A549 (cell line): ENCODE measurements around the gene SNRPA.

Source experiments
- CBX8 ChIP-seq: fragments of 200-600 bp; sonication (generic); IDR thresholded peaks from 2 replicates; pipeline ENCODE4 v1.6.1; 2016
- CHD4 ChIP-seq: fragments of 200-600 bp; sonication (generic); IDR thresholded peaks from 2 replicates; pipeline ENCODE4 v1.6.1; 2016; ENCODE audit warnings: antibody characterized with exemption, mild to moderate bottlenecking, borderline replicate concordance
- EP300 ChIP-seq, 2 experiments: fragments of >200 bp; sonication (Bioruptor Twin); formaldehyde crosslinking; IDR thresholded peaks; 2 replicates in 1 of 2; 3 replicates in 1 of 2; pipeline ENCODE4 v1.6.1; 2016 to 2017
- KDM1A ChIP-seq: fragments of 200-600 bp; sonication (generic); IDR thresholded peaks from 2 replicates; pipeline ENCODE4 v1.6.1; 2016; ENCODE audit warnings: low read depth, mild to moderate bottlenecking
- PHF8 ChIP-seq: fragments of 200-600 bp; sonication (generic); IDR thresholded peaks from 2 replicates; pipeline ENCODE4 v1.6.1; 2016; ENCODE audit warnings: low read depth, mild to moderate bottlenecking, antibody characterized with exemption, moderate library complexity, borderline replicate concordance
- POLR2A ChIP-seq: IDR thresholded peaks from 2 replicates; pipeline ENCODE4 v1.6.1; 2012; ENCODE audit warnings: mild to moderate bottlenecking, low read length
- RCOR1 ChIP-seq: fragments of 150-350 bp; IDR thresholded peaks from 2 replicates; pipeline ENCODE4 v1.6.1; 2014; ENCODE audit warnings: antibody characterized with exemption, low read length, low read depth
- TF ChIP-seq, protein P1 (sequence below): fragments of >200 bp; sonication (Bioruptor Twin); formaldehyde crosslinking; IDR thresholded peaks from 3 replicates; pipeline ENCODE4 v1.5.1; 2016
- TF ChIP-seq, protein P2 (sequence below): IDR thresholded peaks from 2 replicates; pipeline ENCODE4 v1.6.1; 2012

DNA sequence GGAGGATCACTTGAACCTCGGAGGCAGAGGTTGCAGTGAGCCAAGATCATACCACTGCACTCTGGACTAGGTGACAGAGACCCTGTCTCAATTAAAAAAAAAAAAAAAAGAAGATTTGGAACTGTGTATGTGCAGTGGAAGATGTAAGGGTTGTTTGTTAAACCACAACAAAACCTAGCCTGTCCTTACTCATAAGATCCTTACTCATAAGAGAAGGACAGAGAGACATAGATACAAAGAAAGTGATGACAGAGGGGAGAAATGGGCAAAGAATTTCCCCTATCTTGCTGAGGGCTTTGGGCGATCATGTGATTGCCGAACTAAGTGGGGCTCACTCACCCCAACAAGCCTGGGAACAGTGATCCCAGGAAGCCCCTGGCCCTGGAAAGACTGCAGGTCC, 26.1 kb upstream of the SNRPA start:
- TF ChIP-seq, protein P1, sequence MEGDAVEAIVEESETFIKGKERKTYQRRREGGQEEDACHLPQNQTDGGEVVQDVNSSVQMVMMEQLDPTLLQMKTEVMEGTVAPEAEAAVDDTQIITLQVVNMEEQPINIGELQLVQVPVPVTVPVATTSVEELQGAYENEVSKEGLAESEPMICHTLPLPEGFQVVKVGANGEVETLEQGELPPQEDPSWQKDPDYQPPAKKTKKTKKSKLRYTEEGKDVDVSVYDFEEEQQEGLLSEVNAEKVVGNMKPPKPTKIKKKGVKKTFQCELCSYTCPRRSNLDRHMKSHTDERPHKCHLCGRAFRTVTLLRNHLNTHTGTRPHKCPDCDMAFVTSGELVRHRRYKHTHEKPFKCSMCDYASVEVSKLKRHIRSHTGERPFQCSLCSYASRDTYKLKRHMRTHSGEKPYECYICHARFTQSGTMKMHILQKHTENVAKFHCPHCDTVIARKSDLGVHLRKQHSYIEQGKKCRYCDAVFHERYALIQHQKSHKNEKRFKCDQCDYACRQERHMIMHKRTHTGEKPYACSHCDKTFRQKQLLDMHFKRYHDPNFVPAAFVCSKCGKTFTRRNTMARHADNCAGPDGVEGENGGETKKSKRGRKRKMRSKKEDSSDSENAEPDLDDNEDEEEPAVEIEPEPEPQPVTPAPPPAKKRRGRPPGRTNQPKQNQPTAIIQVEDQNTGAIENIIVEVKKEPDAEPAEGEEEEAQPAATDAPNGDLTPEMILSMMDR, result no peak
- TF ChIP-seq PHF8 (no peak), EP300 (IDR thresholded peaks at IDR 0.05) (no peak), POLR2A (no peak), CBX8 (no peak), CHD4 (no peak), RCOR1 (no peak), KDM1A (no peak)
- TF ChIP-seq, protein P2, sequence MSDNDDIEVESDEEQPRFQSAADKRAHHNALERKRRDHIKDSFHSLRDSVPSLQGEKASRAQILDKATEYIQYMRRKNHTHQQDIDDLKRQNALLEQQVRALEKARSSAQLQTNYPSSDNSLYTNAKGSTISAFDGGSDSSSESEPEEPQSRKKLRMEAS, result no peak
